Coronary artery (tissue), 2 donors: ENCODE results near the gene PRSS2.

Experiments used
- DNase-seq: peaks from one replicate; pipeline ENCODE4 v3.0.0-alpha.2; 2017; ENCODE audit warnings: low spot score
- H3K27ac ChIP-seq, 2 donors: fragments of 200-600 bp; sonication (generic); one replicate each; pipeline ENCODE4 v1.5.1; 2016 to 2019
- H3K4me3 ChIP-seq: fragments of 200-600 bp; sonication (generic); 2 replicates; pipeline ENCODE4 v1.5.1; 2016; ENCODE audit warnings: mild to moderate bottlenecking, moderate library complexity
- TF ChIP-seq, protein P1 (sequence below): fragments of 200-600 bp; sonication (generic); IDR thresholded peaks from one replicate; pipeline ENCODE4 v1.5.1; 2019; ENCODE audit warnings: antibody characterized with exemption

PRSS2 gene

DNA sequence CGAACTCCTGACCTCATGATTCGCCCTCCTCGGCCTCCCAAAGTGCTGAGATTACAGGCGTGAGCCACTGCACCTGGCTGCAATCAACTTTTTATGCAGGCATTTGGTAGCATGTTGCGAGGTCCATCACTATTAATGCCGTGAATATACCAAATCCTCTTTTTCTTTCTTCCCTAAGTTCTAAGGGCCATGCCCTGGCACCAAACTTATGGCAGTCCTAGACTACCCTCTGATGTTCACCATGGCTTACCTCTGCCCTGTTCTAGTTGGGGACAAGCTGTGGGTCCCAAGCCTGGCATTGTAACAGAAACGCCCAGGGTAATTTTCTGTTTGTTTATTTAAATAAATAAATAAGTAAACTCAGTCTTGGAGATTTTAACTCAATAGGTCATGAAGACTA is 13.3 kb downstream of the PRSS2 start:
- TF ChIP-seq, protein P1, sequence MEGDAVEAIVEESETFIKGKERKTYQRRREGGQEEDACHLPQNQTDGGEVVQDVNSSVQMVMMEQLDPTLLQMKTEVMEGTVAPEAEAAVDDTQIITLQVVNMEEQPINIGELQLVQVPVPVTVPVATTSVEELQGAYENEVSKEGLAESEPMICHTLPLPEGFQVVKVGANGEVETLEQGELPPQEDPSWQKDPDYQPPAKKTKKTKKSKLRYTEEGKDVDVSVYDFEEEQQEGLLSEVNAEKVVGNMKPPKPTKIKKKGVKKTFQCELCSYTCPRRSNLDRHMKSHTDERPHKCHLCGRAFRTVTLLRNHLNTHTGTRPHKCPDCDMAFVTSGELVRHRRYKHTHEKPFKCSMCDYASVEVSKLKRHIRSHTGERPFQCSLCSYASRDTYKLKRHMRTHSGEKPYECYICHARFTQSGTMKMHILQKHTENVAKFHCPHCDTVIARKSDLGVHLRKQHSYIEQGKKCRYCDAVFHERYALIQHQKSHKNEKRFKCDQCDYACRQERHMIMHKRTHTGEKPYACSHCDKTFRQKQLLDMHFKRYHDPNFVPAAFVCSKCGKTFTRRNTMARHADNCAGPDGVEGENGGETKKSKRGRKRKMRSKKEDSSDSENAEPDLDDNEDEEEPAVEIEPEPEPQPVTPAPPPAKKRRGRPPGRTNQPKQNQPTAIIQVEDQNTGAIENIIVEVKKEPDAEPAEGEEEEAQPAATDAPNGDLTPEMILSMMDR: no peak
- no peak overlapping the region for H3K27ac ChIP-seq
- DNase-seq: no peak
- no peak overlapping the region for H3K4me3 ChIP-seq

DNA sequence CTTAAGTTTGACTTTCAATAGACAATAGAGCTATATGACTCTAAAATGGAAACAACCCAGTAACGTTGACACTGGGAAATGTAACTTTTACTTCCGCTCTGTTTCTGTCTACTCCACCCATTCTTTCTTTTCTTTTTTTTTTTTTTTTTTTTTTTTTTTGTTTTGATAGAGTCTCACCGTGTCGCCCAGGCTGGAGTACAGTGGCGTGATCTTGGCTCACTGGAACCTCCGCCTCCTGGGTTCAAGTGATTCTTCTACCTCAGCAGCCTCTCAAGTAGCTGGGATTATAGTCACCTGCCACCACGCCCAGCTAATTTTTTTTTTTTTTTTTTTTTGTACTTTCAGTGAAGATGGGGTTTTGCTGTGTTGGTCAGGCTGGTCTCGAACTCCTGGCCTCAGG is 13.9 kb downstream of the PRSS2 start:
- TF ChIP-seq, protein P1: no peak
- H3K27ac ChIP-seq: no peak overlapping the region
- H3K4me3 ChIP-seq: no peak overlapping the region
- no peak for DNase-seq

DNA sequence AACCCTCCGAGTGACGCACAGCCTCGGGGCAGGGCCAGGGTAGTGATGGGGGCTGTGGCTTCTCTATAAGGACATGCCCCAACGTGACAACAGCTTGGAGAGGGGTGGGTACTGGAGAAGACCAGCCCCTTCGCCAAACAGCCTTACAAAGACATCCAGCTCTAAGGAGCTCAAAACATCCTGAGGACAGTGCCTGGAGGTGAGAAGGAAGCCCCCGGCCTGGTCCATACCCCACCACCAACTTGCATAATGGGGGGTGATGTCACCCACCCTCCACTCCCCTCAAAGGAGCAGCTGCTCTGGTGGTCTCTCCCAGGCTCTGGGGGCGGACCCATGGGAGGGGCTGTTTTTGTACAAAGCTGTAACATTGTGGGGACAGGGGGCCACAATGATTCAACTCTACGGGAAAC is 15.1 kb downstream of the PRSS2 start:
- no peak overlapping the region for H3K27ac ChIP-seq
- DNase-seq: no peak
- H3K4me3 ChIP-seq: no peak overlapping the region
- TF ChIP-seq, protein P1: no peak

DNA sequence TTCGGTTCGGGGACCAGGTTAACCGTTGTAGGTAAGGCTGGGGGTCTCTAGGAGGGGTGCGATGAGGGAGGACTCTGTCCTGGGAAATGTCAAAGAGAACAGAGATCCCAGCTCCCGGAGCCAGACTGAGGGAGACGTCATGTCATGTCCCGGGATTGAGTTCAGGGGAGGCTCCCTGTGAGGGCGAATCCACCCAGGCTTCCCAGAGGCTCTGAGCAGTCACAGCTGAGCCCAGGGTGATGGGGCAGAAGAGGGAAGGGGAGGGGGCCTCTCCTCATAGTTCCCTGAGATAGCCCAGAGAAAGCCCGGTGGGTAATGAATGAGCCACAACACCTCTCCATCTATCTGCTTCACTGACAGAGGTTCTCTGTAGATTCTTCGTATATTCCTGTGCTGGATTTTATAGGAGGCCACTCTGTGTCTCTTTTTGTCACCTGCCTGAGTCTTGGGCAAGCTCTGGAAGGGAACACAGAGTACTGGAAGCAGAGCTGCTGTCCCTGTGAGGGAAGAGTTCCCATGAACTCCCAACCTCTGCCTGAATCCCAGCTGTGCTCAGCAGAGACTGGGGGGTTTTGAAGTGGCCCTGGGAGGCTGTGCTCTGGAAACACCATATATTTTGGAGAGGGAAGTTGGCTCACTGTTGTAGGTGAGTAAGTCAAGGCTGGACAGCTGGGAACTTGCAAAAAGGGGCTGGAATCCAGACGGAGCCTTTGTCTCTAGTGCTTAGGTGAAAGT is 16.4 kb downstream of the PRSS2 start:
- Histone ChIP-seq H3K4me3 (no peak overlapping the region), H3K27ac (no peak overlapping the region)
- no peak for DNase-seq
- TF ChIP-seq, protein P1: no peak

DNA sequence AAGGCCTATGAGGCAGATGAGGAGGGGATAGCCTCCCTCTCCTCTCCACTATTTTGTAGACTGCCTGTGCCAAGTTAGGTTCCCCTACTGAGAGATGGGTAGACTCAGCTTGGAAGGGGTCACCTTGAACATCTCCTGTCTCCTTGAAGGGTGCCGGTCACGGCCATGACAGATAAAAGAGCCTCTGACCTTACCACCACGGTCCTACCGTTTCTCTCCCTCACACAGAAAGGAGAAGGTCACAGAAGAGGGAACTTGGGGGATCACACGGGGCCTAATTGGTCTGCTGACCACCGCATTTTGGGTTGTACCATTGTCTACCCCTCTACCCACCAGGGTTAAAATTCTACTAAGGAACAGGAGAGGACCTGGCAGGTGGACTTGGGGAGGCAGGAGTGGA is 17.0 kb downstream of the PRSS2 start:
- H3K27ac ChIP-seq: no peak overlapping the region
- TF ChIP-seq, protein P1: no peak
- no peak for DNase-seq
- H3K4me3 ChIP-seq: no peak overlapping the region

DNA sequence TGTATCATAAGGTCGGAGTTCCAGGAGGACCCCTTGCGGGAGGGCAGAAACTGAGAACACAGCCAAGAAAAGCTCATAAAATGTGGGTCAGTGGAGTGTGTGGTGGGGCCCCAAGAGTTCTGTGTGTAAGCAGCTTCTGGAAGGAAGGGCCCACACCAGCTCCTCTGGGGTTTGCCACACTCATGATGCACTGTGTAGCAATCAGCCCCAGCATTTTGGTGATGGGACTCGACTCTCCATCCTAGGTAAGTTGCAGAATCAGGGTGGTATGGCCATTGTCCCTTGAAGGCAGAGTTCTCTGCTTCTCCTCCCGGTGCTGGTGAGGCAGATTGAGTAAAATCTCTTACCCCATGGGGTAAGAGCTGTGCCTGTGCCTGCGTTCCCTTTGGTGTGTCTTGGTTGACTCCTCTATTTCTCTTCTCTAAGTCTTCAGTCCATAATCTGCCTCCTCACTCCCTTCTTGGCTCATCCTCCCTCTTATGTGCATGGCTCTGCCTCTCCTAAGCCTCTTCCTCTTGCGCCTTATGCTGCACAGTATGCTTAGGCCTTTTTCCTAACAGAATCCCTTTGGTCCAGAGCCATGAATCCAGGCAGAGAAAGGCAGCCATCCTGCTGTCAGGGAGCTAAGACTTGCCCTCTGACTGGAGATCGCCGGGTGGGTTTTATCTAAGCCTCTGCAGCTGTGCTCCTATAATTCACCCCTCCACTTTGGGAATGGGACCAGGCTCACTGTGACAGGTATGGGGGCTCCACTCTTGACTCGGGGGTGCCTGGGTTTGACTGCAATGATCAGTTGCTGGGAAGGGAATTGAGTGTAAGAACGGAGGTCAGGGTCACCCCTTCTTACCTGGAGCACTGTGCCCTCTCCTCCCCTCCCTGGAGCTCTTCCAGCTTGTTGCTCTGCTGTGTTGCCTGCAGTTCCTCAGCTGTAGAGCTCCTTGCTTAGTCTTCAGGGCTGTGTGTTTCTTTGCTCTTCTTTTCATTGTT is 17.8 kb downstream of the PRSS2 start:
- DNase-seq: no peak
- Histone ChIP-seq H3K4me3 (no peak overlapping the region), H3K27ac (no peak overlapping the region)
- TF ChIP-seq, protein P1: no peak
